ENCODE measurements around the gene GRHL1. TPM values are rescaled to one million over a fixed set of nuclear protein-coding genes. Genes with fewer than 3 reads are reported as not detected.

The GRHL1 gene
- total RNA-seq, 1 experiment from 2014 or later, result 1.2 TPM

DNA sequence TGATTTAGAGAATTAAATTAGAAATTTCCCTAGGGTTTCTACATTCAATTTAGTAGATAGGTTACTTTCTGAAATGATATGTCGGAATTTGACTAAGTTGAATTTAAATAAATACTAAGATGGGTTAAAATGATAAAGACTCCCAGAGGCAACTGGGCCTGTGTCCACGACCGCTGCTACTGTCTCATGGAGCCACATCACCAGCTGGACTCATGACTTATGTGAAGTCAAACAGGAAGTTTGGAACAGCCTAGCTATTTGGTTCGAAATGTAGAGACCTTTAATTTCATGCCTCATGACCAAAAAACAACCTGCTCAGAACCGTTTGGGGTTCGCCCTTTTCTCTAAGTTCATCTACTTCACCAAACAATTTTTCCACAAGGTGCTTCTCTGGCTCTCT, 22.2 kb downstream of the GRHL1 start:
- DNase-seq, result no peak
- Histone ChIP-seq H3K27me3 (ENCODE audit: control insufficient read depth, insufficient read depth, low read length) (no peaks in the 10 kb centered on the region), H3K36me3 (replicated peaks; ENCODE audit: control insufficient read depth, insufficient read depth, low read length) (no peaks in the 10 kb centered on the region), H3K4me3 (ENCODE audit: insufficient read depth, low read depth, low read length) (no peak overlapping the region)

DNA sequence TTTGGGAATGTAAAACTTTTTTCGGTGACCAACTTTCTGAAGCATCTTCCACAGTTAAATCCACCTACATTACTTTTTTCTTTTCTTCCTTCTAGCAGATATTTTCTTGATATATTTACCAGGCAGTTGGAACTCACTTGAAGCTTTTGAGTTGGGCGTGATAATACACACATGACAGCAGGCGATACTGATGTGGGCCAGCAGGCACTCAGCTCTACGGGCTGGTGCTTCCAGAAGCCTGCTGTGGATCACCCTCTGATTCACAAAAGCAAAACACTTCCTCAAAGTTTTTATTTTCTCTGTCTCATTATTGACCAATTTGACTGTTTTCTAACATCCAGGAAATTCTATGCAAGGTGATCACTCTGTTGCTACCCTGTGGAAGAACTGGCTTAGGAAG, 22.9 kb downstream of the GRHL1 start:
- DNase-seq, result no peak
- H3K4me3 ChIP-seq (ENCODE audit: insufficient read depth, low read depth, low read length), result no peak overlapping the region
- no peaks in the 10 kb centered on the region for H3K27me3 ChIP-seq (ENCODE audit: control insufficient read depth, insufficient read depth, low read length)
- no peaks in the 10 kb centered on the region for H3K36me3 ChIP-seq (replicated peaks; ENCODE audit: control insufficient read depth, insufficient read depth, low read length)

DNA sequence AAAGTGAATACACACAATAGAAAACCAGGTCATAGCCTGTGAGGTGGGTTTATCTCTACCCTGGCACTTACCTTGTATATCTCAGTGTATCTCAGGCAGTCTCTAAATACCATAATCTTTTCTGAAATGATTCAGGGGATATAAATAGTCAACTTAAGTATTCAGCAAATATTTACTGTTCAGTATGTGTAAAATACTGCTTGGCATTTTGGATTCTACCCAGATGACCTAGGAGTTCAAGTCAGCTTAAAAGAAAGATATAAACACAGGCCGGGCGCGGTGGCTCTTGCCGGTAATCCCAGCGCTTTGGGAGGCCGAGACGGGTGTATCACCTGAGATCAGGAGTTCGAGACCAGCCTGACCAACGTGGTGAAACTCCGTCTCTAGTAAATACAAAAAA, 23.8 kb downstream of the GRHL1 start:
- Histone ChIP-seq H3K27me3 (ENCODE audit: control insufficient read depth, insufficient read depth, low read length) (no peaks in the 10 kb centered on the region), H3K36me3 (replicated peaks; ENCODE audit: control insufficient read depth, insufficient read depth, low read length) (no peaks in the 10 kb centered on the region), H3K4me3 (ENCODE audit: insufficient read depth, low read depth, low read length) (no peak overlapping the region)
- DNase-seq, result no peak

DNA sequence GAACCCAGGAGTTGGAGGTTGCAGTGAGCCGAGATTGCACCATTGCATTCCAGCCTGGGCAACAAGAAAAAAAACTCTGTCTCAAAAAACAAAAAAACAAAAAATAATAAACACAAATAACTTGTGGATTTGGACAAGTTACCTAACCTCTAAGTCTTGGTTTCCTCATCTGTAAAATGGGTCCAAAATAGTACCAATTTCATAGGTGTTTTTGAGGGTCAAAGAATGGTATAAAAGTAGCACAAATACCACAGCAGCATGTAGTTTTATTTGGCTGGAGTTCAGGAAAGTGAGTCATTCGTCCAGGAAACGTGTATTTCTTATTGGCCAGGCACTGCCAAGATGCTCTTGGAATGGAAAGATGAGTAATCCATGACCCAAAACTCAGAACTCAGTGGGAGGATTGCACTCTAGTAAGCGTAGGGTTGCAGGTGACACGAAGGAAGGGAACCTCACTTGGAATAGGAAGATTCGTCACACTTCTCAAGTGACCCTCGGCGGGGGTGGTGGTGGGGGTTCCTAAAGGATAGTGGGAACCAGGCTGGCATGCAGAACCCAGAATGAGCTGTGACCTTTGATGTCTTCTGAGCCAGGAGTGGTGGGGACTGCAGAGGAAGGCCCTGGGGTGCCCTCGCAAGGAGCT, 24.4 kb downstream of the GRHL1 start:
- no peaks in the 10 kb centered on the region for H3K36me3 ChIP-seq (replicated peaks; ENCODE audit: control insufficient read depth, insufficient read depth, low read length)
- H3K4me3 ChIP-seq (ENCODE audit: insufficient read depth, low read depth, low read length), result no peak overlapping the region
- no peak for DNase-seq
- H3K27me3 ChIP-seq (ENCODE audit: control insufficient read depth, insufficient read depth, low read length), result no peaks in the 10 kb centered on the region

DNA sequence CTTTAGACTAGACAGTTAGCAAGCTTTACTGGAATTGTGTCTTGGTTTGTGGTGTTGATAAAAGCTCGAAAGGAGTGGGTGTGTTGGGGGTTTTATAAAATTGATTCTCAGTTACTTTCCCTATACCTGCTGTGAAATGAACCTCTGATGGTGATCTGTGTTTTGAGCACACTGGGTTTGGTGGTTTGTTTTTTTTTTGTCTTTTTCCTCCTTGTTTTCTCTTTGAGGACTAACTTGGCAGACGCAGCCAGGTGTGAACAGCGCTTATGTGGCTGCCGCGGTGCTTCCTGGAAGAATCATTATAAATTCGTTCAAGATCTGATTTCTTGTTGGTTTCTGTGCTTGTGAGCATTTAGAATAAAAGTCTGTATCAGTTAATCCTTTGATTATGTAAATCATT, 28.5 kb downstream of the GRHL1 start:
- H3K36me3 ChIP-seq (replicated peaks; ENCODE audit: control insufficient read depth, insufficient read depth, low read length), result no peaks in the 10 kb centered on the region
- no peak for DNase-seq
- H3K27me3 ChIP-seq (ENCODE audit: control insufficient read depth, insufficient read depth, low read length), result no peaks in the 10 kb centered on the region
- H3K4me3 ChIP-seq (ENCODE audit: insufficient read depth, low read depth, low read length), result no peak overlapping the region

DNA sequence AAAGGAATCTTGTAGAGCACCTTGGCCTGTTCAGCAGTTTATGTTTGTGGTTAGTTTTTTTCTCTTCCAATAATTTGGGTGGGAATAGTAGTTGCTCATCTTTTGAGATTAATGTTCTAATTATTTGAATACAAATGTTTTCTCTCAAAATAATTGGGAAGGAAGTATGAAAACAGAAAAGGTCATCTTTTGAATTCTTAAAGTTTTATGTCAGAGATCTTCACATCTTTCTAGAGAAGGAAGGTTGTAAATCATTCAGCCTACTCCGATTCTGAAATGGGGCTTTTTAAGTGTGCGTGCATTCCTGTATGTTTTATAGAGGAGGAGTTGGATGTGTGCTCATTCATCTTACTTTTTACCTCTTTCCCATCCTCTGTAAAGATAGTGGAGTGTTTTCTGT, 29.0 kb downstream of the GRHL1 start:
- Histone ChIP-seq H3K4me3 (ENCODE audit: insufficient read depth, low read depth, low read length) (no peak overlapping the region), H3K27me3 (ENCODE audit: control insufficient read depth, insufficient read depth, low read length) (no peaks in the 10 kb centered on the region), H3K36me3 (replicated peaks; ENCODE audit: control insufficient read depth, insufficient read depth, low read length) (no peaks in the 10 kb centered on the region)
- no peak for DNase-seq

DNA sequence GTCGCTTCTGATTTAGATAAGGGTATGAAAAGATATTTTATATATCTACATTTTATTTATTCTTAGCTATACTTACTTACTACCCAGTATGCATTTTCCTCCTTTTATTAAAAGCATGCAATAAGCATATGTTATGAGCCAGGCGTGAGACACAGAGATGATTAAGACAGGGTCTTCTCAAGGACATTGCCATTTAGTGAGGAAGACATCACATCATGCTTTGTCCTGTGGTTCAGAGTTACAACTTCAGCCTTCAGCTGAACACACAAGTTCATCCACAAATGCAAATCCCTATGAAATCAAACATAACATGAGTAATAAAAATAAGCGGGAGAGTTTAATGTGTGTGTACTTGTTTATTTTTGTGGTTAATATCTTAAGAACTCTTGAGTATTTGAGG, 30.2 kb downstream of the GRHL1 start:
- DNase-seq, result no peak
- Histone ChIP-seq H3K36me3 (replicated peaks; ENCODE audit: control insufficient read depth, insufficient read depth, low read length) (no peaks in the 10 kb centered on the region), H3K4me3 (ENCODE audit: insufficient read depth, low read depth, low read length) (no peak overlapping the region), H3K27me3 (ENCODE audit: control insufficient read depth, insufficient read depth, low read length) (no peaks in the 10 kb centered on the region)

DNA sequence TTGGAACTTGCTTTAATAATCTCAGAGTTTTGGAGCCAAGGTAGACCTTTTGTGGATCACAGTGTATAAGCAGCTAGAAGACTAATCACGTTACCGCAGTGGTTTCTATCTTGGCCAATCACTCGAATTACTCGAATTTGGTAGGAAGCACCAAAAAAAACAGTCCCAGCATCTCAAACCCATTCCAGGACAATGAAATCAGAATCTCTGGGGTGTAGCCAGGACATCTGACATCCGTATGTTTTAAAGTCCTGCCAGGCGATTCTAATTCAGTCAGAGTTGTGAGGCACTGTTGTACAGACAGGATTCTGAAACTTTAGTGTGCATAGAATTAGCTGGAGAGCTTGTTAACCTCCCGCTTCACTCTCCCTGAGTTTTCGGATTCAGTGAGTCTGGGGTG, 30.8 kb downstream of the GRHL1 start:
- Histone ChIP-seq H3K4me3 (ENCODE audit: insufficient read depth, low read depth, low read length) (no peak overlapping the region), H3K36me3 (replicated peaks; ENCODE audit: control insufficient read depth, insufficient read depth, low read length) (no peaks in the 10 kb centered on the region), H3K27me3 (ENCODE audit: control insufficient read depth, insufficient read depth, low read length) (no peaks in the 10 kb centered on the region)
- DNase-seq, result no peak

DNA sequence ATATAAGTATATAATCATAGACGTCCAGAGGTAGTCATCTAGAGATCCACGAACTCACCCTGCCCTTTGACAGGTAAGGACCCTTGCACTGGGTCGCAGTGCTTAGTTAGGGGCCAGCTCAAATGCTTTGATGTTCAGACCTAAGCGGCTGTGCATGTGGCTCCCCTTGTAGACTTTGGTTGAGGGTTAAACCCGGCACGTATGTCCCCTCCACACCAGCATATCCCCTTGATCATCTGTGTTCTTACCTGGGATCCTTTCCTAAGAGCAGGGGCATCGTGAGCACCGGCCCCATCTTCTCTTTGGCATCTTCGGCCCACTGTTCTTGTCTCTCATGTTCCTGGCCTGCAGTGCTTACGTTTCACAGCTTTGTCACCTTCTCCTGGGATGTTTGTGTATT, 31.4 kb downstream of the GRHL1 start:
- DNase-seq, result no peak

DNA sequence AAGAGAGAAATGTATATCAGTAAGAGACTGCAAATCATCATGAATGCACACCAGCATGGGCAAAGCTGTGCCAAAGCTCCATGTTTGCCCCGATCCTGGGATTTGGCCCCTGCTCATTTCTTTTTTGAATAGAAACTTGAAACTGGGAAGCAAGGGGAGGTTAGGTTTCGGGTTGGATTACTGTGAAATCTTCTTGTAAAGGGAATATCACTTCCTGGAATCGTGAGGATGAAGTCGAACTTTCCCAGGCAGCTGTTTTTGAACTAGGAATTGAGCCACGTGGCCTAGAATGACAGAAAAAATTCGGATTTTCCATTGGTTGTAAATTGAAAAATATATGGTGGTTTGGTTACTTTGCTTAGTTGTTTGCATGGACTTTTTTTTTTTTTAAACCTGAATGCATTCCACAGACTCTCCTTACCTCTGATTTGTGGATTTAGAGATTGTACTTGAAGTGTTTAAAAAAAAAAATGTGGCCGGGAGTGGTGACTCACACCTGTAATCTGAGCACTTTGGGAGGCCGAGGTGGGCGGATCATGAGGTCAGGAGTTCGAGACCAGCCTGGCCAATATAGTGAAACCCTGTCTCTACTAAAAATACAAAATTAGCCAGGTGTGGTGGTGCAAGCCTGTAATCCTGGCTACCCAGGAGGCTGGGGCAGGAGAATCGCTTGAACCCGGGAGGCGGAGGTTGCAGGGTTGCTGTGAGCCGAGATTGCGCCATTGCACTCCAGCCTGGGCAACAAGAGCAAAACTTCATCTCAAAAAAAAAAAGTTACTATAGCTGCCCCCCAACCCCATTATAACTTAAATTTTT, 32.1 kb downstream of the GRHL1 start:
- no peaks in the 10 kb centered on the region for H3K27me3 ChIP-seq (ENCODE audit: control insufficient read depth, insufficient read depth, low read length)
- no peak for DNase-seq
- no peaks in the 10 kb centered on the region for H3K36me3 ChIP-seq (replicated peaks; ENCODE audit: control insufficient read depth, insufficient read depth, low read length)
- H3K4me3 ChIP-seq (ENCODE audit: insufficient read depth, low read depth, low read length), result no peak overlapping the region

More for the DNA sequence above, 31.4 kb downstream of the GRHL1 start:
- no peak overlapping the region for H3K4me3 ChIP-seq (ENCODE audit: insufficient read depth, low read depth, low read length)
- no peaks in the 10 kb centered on the region for H3K36me3 ChIP-seq (replicated peaks; ENCODE audit: control insufficient read depth, insufficient read depth, low read length)
- no peaks in the 10 kb centered on the region for H3K27me3 ChIP-seq (ENCODE audit: control insufficient read depth, insufficient read depth, low read length)

DNA sequence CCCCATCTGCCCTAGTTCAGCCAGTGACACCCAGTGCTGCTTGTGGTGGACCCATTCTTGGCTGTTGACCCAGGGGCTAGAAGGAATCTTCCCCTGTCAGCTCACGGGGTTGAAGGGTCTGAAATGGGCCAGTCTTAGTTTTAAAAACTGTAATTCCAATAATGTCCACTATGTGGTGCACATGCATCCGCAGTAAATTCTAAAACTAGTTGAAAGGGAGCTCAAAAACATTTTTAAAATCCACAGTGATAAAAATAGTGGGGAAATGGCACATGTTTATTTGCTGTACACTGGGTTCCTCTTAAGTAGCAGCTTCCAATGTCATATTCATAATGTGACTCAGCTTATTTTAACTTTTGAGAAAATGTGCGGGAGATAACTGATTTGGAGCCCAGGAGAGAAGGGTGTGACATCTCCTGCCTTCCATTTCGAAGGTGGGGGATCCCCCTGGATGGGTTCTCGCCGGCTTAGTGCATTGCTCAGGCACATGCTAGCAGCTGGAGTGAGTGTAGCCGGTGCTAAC, 32.8 kb downstream of the GRHL1 start:
- DNase-seq, result peak; percentile 62
- H3K36me3 ChIP-seq (replicated peaks; ENCODE audit: control insufficient read depth, insufficient read depth, low read length), result no peaks in the 10 kb centered on the region

DNA sequence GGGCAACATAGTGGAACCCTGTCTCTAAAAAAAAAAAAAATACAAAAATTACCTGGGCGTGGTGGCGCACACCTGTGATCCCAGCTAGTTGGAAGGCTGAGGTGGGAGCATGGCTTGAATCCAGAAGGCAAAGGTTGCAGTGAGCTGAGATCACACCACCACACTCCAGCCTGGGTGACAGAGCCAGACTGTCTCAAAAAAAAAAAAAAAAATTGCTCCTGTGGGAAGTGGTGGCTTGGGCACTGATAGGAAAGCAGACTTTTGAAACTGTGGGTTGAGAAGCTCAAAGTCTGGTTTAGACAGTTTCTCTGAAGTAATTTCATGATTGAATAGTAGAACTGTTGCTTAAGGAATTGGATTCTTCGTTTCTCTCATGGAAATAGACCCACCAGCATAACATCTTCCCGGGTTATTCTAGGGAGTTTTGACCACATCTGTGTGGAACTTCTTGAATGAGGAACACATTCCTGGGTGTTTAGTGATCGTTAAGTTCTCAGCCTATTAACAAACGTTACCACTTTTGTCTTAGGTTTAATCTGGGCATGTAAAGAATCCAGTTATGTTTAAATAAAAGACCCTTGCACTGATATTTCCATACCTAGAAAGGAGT, 33.5 kb downstream of the GRHL1 start:
- no peak overlapping the region for H3K4me3 ChIP-seq (ENCODE audit: insufficient read depth, low read depth, low read length)
- no peaks in the 10 kb centered on the region for H3K36me3 ChIP-seq (replicated peaks; ENCODE audit: control insufficient read depth, insufficient read depth, low read length)
- no peaks in the 10 kb centered on the region for H3K27me3 ChIP-seq (ENCODE audit: control insufficient read depth, insufficient read depth, low read length)
- DNase-seq, result no peak

More for the DNA sequence above, 32.8 kb downstream of the GRHL1 start:
- Histone ChIP-seq H3K27me3 (ENCODE audit: control insufficient read depth, insufficient read depth, low read length) (no peaks in the 10 kb centered on the region), H3K4me3 (ENCODE audit: insufficient read depth, low read depth, low read length) (no peak overlapping the region)

DNA sequence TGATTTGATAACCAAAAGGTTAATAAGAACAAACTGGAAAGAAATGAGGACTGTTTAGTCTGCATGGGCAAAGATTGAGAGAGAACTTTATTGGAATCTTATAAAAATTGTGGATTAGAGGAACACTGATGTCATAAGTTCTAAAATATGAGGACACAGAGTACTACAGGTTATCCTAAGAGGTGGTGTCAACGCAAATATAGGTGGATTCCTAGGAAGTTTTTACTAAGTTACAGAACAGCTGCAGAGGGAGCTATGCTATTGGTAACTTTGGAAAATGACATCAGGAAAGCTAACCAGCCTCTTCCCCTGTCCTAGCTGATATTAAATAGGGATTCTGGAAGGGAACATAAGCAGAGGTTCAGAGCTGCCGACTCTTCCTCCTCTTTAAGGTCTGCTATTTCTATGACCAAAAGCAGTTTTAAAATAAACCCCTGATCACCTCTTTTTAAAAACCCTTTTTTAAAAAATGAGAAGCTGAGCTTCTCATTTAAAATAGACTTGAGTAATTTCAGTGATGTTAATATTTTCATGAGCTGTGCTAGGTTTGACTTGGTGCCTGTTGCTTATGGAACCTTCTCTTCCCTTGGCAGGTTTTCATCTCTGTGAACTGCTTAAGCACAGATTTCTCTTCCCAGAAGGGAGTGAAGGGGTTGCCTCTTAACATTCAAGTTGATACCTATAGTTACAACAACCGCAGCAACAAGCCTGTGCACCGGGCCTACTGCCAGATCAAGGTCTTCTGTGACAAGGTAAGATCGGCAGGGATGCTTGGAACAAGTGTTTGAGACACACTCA, 34.2 kb downstream of the GRHL1 start:
- no peaks in the 10 kb centered on the region for H3K36me3 ChIP-seq (replicated peaks; ENCODE audit: control insufficient read depth, insufficient read depth, low read length)
- H3K27me3 ChIP-seq (ENCODE audit: control insufficient read depth, insufficient read depth, low read length), result no peaks in the 10 kb centered on the region
- no peak for DNase-seq
- H3K4me3 ChIP-seq (ENCODE audit: insufficient read depth, low read depth, low read length), result no peak overlapping the region

DNA sequence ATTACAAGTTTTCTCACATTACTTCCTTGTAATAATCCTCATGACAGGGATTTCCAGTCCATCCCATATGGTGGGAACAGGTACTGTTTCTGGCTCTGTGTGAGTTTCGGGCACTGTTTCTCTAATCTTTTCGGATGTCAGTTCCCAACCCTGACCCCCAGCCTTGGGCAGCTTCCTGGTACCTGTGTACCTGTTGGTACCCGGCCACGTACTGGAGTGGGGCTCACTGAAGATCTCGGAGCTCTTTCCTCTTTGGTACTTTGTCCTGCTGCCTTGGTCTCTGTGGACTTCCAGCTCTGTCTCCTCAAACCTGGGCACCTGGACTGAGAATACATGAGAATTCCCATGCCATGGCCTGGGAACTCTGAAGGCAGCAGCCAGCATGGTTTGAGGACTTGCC, 36.8 kb downstream of the GRHL1 start:
- Histone ChIP-seq H3K36me3 (replicated peaks; ENCODE audit: control insufficient read depth, insufficient read depth, low read length) (no peaks in the 10 kb centered on the region), H3K27me3 (ENCODE audit: control insufficient read depth, insufficient read depth, low read length) (no peaks in the 10 kb centered on the region), H3K4me3 (ENCODE audit: insufficient read depth, low read depth, low read length) (no peak overlapping the region)
- DNase-seq, result no peak
